Left lung (tissue), 10 donors: ENCODE results near the gene DTNB. TPM values are rescaled to one million over a fixed set of nuclear protein-coding genes. Genes with fewer than 3 reads are reported as not detected.
"Not testable (repeated sequence)": the region's sequence is repeated elsewhere in the genome, so short reads cannot be mapped to it uniquely, and the experiment has no call there.

ENCODE experiments used
- ATAC-seq: fragments of 200-7000 bp; cut with Tn5 transposase; one replicate; pipeline ENCODE4 v1.9.1; 2020; ENCODE audit warnings: moderate library complexity
- DNase-seq, 4 donors: peaks; one replicate each; pipeline ENCODE4 v3.0.0-alpha.2; 2013 to 2020
- H3K27ac ChIP-seq, 2 donors: fragments of 200-600 bp; sonication (generic) in 1 of 2; one replicate each; pipeline versions ENCODE4 v1.5.0 to v1.8.0; 2020 to 2021
- H3K27me3 ChIP-seq, 2 donors: fragments of 200-600 bp; sonication (generic) in 1 of 2; one replicate each; pipeline versions ENCODE4 v1.5.0 to v1.8.0; 2020 to 2021
- H3K36me3 ChIP-seq, 2 donors: fragments of 200-600 bp; sonication (generic) in 1 of 2; one replicate each; pipeline versions ENCODE4 v1.5.0 to v1.8.0; 2020 to 2021
- H3K4me1 ChIP-seq, 2 donors: fragments of 200-600 bp; one replicate each; pipeline ENCODE4 v1.8.0; 2021
- H3K4me3 ChIP-seq, 2 donors: fragments of 200-600 bp; sonication (generic) in 1 of 2; one replicate each; pipeline versions ENCODE4 v1.5.0 to v1.8.0; 2020 to 2021; ENCODE audit warnings: mild to moderate bottlenecking in 1 of 2
- H3K9me3 ChIP-seq, 2 donors: fragments of 200-600 bp; sonication (generic) in 1 of 2; one replicate each; pipeline versions ENCODE4 v1.5.0 to v1.8.0; 2020 to 2021
- CTCF ChIP-seq, 2 donors: fragments of 200-600 bp; sonication (generic) in 1 of 2; IDR thresholded peaks; one replicate each; pipeline versions ENCODE4 v1.5.0 to v1.8.0; 2021; ENCODE audit warnings: antibody characterized with exemption in 2 of 2
- intact Hi-C, 2 donors: fragments of 100-400 bp; cut with DNase I; formaldehyde crosslinking; loops; one replicate each; pipeline versions ENCODE4 v1.11.2 to v1.14.2; 2022
- polyA plus RNA-seq, 6 donors: library from polyadenylated mRNA; unstranded; fragments of 120-200 nt; gene quantifications; one replicate each; pipeline ENCODE4 v1.2.1, GENCODE V29; 2013; ENCODE audit not compliant: insufficient read length in 6 of 6
- total RNA-seq, 2 donors: library from RNA; stranded (reverse); fragmentation: NEBNext Ultra II Directional; extraction: Animal tissue kit (Norgen Biotek cat#: 25700); gene quantifications; one replicate each; pipeline ENCODE4 v1.2.1, GENCODE V29; 2021
- donor health status: DM: no; HTN: yes; CAD: no.
- donor health status: DM: no; HTN: no; CAD: no.

DTNB gene
- total and polyA plus RNA-seq, 8 donors, result 17.6 to 32.5 (median 29.5) TPM

GRCh38 chr2:25534455-25534854, 138.9 kb downstream of the DTNB start:
- intact Hi-C loops, result no loop called here
- Histone ChIP-seq H3K27ac (no peak overlapping the region), H3K4me3 (no peak overlapping the region), H3K4me1 (no peaks in the 10 kb centered on the region), H3K9me3 (no peaks in the 10 kb centered on the region), H3K36me3 (no peaks in the 10 kb centered on the region), H3K27me3 (no peaks in the 10 kb centered on the region)
- DNase-seq (peak in 1 of 4 donors; percentile 67), ATAC-seq (no peak)
- TF ChIP-seq CTCF (IDR thresholded peaks at IDR 0.05), result no peak

DNA sequence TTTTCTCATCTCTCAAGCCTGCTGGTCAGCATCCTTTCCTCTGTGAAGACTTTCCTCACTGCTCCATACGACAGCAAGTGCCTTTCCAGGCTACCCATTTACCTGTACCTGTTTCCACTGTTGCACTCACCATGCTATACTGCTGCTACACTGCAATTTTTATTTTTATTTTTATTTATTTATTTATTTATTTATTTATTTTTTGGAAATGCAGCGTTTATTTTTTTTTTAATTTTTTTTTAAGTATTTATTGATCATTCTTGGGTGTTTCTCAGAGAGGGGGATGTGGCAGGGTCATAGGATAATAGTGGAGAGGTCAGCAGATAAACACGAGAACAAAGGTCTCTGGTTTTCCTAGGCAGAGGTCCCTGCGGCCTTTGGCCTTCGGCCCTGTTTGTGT, 139.6 kb downstream of the DTNB start:
- intact Hi-C loops, H3K36me3 ChIP-seq, ATAC-seq: not testable (repeated sequence)

GRCh38 chr2:25532521-25532920, 140.9 kb downstream of the DTNB start:
- H3K27me3 ChIP-seq, result no peaks in the 10 kb centered on the region
- no peaks in the 10 kb centered on the region for H3K36me3 ChIP-seq
- no peak overlapping the region for H3K27ac ChIP-seq
- no peak for TF ChIP-seq CTCF (IDR thresholded peaks at IDR 0.05)
- ATAC-seq (no peak), DNase-seq (no peak)
- no peak overlapping the region for H3K4me3 ChIP-seq
- intact Hi-C loops, result no loop called here
- H3K4me1 ChIP-seq, result no peaks in the 10 kb centered on the region
- no peaks in the 10 kb centered on the region for H3K9me3 ChIP-seq

More for the DNA sequence above, 139.6 kb downstream of the DTNB start:
- not testable (repeated sequence) for H3K4me3 ChIP-seq, H3K27me3 ChIP-seq, H3K4me1 ChIP-seq, DNase-seq, H3K27ac ChIP-seq, H3K9me3 ChIP-seq

- Histone ChIP-seq H3K27ac (no peak overlapping the region), H3K36me3 (no peaks in the 10 kb centered on the region), H3K9me3 (no peaks in the 10 kb centered on the region), H3K4me3 (no peak overlapping the region), H3K4me1 (no peaks in the 10 kb centered on the region), H3K27me3 (no peaks in the 10 kb centered on the region)
- TF ChIP-seq CTCF (IDR thresholded peaks at IDR 0.05), result no peak
- ATAC-seq, result no peak
- DNase-seq, result no peak
- intact Hi-C loops, result no loop called here
Measured at GRCh38 chr2:25529034-25529433, 144.3 kb downstream of the DTNB start.

GRCh38 chr2:25528173-25528572, 145.2 kb downstream of the DTNB start:
- H3K4me1 ChIP-seq, result no peaks in the 10 kb centered on the region
- H3K36me3 ChIP-seq, result no peaks in the 10 kb centered on the region
- no peak for TF ChIP-seq CTCF (IDR thresholded peaks at IDR 0.05)
- no peaks in the 10 kb centered on the region for H3K9me3 ChIP-seq
- intact Hi-C loops, result no loop called here
- DNase-seq (no peak), ATAC-seq (no peak)
- no peak overlapping the region for H3K27ac ChIP-seq
- no peak overlapping the region for H3K4me3 ChIP-seq
- no peaks in the 10 kb centered on the region for H3K27me3 ChIP-seq

DNA sequence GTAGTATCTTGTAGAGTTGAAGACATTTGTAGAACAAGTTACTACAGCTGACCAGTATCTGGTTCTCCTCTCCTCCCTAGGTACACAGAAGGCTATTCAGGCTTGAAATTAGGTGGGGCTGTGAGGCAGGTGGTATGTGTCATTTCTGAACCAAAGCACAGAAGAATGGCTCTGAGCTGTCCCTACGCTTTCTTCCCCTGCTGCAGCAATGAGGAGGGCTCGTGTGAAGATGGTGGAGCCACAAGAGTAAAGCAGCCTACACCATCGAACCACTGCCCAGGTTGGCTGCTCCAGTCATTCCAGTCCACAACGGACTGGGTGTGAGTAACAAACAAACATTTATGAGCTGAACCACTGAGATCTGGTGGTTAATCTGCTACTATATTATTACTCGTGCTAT, 148.9 kb downstream of the DTNB start:
- Histone ChIP-seq H3K9me3 (no peaks in the 10 kb centered on the region), H3K4me3 (no peak overlapping the region), H3K27ac (no peak overlapping the region), H3K27me3 (no peaks in the 10 kb centered on the region), H3K4me1 (peaks cover 0 to 14% of the 10 kb centered on the region in 2 donors), H3K36me3 (no peaks in the 10 kb centered on the region)
- DNase-seq (no peak), ATAC-seq (no peak)
- intact Hi-C loops, result no loop called here
- TF ChIP-seq CTCF (IDR thresholded peaks at IDR 0.05), result no peak
